ENCODE data around the gene GORAB.

DNA sequence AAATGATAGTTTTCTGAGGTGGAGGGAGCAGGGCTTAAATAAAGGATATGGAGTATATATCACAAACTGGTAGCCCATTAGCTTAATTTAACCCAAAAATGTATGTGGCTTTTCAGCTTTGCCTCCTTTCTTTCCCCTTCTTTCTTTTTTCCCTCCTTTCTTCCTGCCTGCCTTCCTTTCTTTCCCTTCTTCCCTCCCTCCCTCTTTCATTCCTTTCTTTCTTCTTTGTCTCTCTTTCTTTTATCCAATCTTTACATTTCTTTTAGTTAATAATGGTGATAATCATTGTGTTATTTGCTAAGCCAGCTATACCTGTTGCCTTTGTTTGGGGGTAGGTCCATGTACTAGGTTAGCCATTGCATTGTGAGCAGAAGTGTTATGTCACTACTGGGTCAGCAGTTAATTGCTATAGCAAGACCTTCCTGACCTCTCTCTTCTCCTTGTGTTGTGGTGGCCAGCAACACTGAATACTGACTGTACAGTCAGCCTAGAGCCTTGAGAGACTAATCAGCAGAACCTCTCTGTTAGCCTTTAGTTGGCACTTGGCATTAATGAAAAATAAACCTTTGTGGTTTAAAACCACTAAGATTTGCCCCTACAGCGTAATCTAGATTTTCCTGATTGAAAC is 5.1 kb downstream of the GORAB start:
- TF ChIP-seq, protein P1, sequence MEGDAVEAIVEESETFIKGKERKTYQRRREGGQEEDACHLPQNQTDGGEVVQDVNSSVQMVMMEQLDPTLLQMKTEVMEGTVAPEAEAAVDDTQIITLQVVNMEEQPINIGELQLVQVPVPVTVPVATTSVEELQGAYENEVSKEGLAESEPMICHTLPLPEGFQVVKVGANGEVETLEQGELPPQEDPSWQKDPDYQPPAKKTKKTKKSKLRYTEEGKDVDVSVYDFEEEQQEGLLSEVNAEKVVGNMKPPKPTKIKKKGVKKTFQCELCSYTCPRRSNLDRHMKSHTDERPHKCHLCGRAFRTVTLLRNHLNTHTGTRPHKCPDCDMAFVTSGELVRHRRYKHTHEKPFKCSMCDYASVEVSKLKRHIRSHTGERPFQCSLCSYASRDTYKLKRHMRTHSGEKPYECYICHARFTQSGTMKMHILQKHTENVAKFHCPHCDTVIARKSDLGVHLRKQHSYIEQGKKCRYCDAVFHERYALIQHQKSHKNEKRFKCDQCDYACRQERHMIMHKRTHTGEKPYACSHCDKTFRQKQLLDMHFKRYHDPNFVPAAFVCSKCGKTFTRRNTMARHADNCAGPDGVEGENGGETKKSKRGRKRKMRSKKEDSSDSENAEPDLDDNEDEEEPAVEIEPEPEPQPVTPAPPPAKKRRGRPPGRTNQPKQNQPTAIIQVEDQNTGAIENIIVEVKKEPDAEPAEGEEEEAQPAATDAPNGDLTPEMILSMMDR (IDR thresholded peaks at IDR 0.05): no peak
- TF ChIP-seq, protein P2, sequence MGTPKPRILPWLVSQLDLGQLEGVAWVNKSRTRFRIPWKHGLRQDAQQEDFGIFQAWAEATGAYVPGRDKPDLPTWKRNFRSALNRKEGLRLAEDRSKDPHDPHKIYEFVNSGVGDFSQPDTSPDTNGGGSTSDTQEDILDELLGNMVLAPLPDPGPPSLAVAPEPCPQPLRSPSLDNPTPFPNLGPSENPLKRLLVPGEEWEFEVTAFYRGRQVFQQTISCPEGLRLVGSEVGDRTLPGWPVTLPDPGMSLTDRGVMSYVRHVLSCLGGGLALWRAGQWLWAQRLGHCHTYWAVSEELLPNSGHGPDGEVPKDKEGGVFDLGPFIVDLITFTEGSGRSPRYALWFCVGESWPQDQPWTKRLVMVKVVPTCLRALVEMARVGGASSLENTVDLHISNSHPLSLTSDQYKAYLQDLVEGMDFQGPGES (IDR thresholded peaks at IDR 0.05; ENCODE audit: low read depth, low read length): no peak
- TF ChIP-seq JUND (IDR thresholded peaks at IDR 0.05) (no peak), ELF1 (IDR thresholded peaks at IDR 0.05) (no peak), EP300 (IDR thresholded peaks at IDR 0.05; ENCODE audit: borderline replicate concordance in 1 of 2, low read depth in 1 of 2, low read length in 1 of 2) (no peak), TCF12 (IDR thresholded peaks at IDR 0.05) (no peak)
- TF ChIP-seq, protein P3, sequence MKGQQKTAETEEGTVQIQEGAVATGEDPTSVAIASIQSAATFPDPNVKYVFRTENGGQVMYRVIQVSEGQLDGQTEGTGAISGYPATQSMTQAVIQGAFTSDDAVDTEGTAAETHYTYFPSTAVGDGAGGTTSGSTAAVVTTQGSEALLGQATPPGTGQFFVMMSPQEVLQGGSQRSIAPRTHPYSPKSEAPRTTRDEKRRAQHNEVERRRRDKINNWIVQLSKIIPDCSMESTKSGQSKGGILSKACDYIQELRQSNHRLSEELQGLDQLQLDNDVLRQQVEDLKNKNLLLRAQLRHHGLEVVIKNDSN (IDR thresholded peaks at IDR 0.05; ENCODE audit: borderline replicate concordance, low read depth): no peak
